ENCODE measurements around the gene ACAT2.
A peak's percentile ranks its signal among the peaks of the same experiment; 100 is the strongest.
"Not testable (repeated sequence)": the region's sequence is repeated elsewhere in the genome, so short reads cannot be mapped to it uniquely, and the experiment has no call there.

ACAT2 gene

DNA sequence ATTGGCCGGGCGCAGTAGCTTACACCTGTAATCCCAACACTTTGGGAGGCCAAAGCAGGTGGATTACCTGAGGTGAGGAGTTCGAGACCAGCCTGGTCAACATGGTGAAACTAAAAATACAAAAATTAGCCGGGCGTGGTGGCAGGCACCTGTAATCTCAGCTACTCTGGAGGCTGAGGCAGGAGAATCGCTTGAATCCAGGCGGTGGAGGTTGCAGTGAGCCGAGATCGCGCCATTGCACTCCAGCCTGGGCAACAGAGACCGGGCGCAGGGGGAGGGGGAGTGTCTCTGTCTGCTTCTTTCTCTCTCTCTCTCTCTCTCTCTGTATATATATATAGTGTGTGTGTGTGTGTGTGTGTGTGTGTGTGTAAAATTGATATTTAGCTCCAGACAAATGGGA lies 29.3 kb upstream of the ACAT2 start:
- not testable (repeated sequence) for DNase-seq

DNA sequence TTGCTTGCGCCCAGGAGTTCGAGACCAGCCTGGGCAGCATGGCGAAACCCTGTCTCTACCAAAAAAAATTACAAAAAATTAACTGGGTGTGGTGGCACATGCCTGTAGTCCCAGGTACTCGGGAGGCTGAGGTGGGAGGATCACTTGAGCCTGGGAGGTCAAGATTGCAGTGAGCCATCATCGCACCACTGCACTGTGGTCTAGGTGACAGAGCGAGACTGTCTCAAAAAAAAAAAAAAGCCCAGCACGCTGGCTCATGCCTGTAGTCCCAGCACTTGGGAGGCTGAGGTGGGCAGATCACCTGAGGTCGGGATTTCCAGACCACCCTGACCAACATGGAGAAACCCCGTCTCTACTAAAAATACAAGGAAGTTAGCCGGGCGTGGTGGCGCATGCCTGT lies 28.4 kb upstream of the ACAT2 start:
- not testable (repeated sequence) for DNase-seq

DNA sequence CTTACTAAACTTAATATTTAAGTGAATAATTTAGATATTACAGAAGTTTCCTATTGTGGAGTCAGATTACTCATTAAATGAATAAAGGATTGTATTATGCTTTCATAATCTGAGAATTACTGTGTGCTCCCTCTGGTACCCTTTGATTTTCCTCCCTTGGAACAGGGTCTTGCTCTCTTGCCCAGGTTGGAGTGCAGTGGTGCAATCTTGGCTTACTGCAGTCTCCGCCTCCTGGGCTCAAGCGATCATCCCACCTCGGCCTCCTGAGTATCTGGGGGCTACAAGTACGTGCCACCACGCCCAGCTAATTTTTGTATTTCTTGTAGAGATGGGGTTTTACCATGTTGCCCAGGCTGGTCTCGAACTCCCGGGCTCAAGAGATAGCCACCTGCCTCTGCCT lies 24.9 kb upstream of the ACAT2 start:
- no peak for DNase-seq

DNA sequence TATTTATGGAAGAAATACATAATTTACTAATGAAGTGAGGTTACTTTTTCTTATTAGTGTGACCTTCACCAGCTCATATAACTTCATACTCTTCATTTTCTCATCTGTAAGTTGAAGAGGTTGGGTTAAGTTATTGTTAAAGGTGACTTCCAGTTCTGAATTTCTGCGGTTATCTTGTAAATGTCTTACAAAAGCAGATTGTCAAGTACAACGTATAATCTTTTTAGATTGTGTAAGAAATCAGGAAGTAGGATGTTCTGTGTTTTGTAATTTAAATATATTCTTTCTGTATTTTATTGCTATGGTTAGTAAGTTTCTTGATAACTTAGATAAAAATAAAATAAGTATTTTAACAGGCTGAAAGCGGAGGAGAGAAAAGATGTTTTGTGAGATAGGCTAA lies 22.5 kb upstream of the ACAT2 start:
- DNase-seq = no peak

DNA sequence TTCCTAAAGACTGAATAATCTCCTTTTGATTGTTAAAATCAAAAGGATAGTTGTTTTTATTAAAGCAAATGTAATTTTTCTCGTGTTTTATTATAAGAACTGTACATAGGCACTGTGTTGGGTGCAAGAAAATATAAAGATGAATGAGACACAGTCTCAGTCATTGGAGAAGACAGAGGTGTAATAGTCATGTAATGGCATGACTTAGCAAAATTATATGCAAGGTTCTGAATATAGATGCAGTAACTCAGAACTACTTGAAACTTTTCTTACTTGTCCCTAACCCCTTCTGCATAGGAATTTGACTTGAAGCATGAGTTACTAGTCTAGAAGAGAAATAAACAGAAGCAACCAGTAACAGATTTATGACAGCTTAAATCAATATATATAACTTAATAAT lies 19.7 kb upstream of the ACAT2 start:
- DNase-seq = no peak

DNA sequence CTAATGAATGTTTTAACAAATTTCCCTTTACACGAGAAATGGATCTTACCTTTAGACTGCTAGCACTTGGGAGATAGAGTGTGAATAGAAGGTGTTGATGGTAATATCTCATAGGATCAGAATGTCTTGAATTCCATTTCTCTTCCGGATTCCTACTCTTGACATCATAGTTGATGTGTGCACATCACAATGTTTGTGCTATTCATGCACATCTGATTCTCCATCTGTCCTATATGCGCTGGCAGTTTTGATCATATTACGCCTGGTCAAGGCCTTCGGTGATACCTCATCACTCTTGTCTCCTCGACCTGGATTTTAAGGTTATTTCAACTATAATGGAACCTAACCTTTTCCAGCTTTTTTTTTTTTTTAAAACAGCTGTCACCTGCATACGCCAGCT lies 16.8 kb upstream of the ACAT2 start:
- DNase-seq = no peak

DNA sequence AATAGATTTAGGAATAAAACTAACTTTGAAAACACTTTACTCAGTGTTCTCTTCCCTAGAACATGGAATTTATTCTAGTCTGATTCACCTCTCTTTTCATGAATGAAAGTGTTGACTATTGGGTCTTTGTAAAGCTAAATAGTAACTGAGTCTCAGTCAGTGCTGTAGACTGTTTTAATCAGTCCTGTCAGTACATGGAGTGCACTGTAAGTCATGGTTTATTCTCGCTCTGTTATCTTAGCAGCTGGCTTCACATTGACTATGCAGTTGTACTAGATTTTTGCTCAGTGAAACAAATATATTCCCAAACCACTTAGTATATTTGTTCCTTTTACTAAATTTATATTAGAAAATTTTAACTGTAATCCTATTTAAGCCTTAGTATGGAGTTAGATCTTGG lies 15.1 kb upstream of the ACAT2 start:
- DNase-seq = no peak

DNA sequence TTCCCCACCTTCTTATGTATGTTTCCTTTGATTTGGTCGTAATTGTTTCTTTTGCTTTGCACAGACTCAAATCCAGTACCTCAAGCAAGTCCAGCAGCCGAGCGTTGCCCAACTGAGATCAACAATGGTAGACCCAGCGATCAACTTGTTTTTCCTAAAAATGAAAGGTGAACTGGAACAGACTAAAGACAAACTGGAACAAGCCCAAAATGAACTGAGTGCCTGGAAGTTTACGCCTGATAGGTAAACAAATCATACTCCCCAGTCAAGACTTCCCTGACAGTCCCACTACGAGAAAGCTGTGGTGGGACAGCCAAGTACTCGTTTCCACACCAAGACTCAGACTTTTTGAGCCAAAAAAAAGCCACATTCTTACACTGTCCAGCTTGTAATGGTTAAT lies 13.7 kb upstream of the ACAT2 start:
- not testable (repeated sequence) for DNase-seq

DNA sequence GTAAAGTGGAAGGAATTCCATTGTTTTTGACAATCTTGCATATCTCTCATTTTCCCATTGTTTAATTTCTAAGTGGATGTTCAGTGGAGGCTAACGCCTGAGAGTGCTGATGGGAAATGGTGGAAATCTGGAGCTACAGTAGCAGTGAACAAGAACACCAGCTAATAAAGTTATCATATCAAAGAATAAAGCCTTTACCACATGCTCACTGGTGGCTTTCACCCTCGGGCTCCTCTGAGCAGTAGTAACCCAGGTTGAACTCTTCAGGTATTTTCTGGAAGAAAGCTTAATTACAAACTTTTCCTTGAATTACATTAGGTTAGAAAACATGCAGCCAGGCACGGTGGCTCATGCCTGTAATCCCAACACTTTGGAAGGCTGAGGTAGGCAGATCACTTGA lies 10.4 kb upstream of the ACAT2 start:
- no peak for DNase-seq

DNA sequence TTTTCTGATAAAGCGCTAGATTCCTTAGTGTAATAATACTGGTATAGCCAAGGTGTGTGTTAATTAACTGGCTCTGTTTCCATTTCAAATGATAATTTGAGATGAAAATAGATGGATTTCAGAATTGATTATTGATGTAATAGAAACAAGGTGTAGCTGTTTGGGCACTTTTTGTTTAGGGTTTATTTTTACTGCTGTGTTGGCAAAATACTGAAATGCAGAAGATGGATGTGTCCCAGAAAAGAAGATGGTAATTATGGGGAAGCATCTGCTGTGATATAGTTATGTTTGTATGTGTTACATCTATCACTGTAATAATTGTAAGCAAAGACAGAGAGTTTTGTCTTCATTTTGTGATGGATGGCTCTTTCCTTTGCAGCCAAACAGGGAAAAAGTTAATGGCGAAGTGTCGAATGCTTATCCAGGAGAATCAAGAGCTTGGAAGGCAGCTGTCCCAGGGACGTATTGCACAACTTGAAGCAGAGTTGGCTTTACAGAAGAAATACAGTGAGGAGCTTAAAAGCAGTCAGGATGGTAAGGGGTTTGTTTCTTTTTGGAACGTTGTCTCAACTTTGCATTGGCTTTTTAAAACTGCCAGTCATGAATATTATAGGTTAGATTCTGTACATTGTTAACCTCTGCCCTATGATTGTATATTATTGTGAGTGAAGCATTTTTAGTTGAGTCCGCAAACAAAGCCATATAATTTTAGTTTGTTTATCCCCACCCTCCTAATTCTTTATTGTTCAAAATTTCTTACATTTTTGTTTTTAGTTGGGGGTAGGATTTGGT lies 8.6 kb upstream of the ACAT2 start:
- DNase-seq = no peak

DNA sequence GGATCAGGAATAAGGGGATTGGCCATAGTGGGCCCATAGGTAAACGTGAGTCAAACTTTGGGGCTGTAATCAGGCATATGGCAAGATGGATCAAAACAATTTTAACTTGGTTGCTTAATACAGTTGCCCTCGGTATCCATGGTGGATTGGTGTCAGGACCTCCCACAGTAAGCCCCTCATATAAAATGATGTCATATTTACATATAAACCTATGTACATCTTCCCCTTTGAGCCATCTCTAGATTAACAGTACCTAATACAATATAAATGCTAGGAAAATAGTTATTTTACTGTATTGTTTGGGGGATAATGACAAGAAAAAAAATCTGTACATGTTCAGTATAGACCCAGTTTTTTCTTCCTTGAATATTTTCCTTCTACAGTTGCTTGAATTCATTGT lies 7.4 kb upstream of the ACAT2 start:
- no peak for DNase-seq

DNA sequence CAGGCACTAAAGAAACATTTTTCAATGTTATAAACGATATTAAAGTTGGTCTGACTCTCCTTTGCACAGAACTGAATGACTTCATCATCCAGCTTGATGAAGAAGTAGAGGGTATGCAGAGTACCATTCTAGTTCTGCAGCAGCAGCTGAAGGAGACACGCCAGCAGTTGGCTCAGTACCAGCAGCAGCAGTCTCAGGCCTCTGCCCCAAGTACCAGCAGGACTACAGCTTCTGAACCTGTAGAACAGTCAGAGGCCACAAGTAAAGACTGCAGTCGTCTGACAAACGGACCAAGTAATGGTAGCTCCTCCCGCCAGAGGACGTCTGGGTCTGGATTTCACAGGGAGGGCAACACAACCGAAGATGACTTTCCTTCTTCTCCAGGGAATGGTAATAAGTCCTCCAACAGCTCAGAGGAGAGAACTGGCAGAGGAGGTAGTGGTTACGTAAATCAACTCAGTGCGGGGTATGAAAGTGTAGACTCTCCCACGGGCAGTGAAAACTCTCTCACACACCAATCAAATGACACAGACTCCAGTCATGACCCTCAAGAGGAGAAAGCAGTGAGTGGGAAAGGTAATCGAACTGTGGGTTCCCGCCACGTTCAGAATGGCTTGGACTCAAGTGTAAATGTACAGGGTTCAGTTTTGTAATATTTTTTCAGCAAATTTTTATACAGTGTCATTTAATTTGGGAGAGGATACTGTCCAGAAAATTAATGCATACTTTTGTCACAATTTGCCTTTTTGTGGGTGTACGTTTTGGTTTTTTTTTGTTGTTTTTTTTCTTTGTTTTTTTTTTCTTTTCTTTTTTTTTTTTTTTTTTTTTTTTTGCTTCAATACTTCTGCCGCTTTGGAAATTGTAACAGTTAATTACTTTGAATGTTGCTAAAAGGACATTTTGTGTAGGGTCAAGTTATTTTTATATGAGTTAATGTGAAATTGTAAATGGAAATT lies 6.6 kb upstream of the ACAT2 start:
- no peak for DNase-seq

DNA sequence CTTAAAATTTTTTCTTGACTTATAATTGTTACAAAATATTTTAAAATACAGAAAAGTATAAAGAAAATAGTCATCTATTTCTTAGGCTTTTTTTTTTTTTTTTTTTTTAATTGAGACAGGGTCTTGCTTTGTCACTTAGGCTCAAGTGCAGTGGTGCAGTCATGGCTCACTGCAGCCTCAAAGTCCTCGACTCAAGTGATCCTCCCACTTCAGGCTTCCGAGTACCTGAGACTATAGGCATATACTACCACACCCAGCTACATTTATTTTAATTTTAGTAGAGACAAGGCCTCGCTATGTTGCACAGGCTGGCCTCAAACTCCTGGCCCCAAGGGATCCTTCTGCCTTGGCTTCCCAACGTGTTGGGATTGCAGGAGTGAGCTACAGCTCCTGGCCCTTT lies 5.3 kb upstream of the ACAT2 start:
- no peak for DNase-seq

DNA sequence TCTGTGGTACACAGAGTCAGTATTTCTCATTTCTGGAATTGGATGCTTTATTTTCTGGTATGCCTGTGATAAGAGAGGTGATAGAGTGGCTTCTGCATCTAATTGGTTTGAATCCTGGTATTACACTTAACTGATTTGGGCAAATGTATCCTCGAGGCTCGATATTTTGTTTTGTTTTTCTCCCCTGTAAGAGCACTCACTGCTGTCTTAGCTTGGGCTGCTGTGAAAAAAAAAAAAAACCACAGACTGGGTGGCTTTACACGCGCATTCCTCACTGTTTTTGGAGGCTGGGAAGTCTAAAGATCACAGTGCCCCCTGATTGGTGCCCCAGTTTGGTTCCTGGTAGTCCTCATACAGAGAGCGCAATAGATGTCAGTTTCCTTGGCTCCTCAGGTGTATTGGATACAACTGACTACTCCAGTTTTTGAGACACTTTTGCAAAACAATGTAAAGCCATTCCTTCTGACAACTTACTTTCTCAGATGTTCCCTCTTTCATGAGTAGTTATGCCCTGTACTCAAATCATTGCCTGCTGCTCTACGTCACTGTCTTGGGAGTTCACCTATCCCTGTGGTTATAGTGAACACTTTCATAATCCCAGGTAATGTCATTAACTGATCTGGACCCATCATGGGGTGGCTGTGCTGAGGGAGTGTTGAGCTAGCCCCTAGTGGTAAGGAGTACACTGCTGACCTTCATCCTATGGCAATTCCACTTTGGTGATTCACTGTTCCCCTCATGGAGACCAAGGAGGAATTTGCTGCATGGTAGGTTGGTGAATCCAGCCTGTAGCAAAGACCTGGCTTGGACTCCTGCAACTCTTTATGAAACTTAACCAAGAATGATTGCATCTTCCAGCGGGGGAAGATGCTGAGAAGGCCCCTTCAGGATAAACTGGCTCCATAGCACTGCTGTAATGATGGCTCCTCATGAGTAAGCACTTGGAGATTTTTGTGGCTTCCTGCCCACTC lies 3.5 kb upstream of the ACAT2 start:
- peak; percentile 94 for DNase-seq

DNA sequence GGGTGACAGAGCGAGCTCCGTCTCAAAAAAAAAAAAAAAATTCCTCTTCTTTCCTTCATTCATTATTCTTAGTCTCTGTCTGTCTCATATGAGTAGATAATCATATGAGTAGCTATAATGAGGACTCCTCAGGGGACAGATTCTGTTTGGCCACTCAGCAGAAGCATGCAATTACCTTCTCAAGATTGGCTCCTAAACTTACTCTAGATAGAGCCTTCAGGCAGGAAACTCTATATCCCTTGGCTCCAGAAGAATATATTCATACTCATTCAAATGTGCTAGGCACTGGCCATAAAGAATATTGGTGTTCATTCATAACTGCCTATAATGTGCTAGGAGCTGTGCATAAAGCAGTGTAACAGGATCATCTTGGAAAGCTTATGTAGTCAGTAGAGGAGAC lies 2.2 kb upstream of the ACAT2 start:
- DNase-seq = no peak

DNA sequence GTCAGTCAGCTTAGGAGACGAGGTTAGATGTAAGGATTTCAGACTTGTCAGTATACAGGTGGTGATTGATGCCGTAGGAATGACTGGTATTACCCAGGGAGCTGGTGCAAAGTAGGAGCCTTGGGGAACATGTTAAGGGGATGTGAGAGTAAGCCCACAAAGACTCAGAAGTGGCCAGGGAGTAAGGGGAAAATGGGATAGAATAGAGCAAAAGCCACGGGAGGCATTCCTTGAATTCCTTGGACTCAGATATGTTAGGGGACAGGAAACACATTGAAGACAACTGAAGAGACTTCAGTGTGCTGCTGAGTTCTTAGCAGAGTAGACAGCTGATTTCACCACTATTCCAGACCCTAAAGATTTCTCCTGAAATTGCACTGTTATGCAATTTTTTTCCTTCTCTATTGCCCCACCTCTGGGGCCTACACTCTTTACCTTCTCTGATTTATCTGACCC lies 1.2 kb upstream of the ACAT2 start:
- DNase-seq = peak; percentile 94

DNA sequence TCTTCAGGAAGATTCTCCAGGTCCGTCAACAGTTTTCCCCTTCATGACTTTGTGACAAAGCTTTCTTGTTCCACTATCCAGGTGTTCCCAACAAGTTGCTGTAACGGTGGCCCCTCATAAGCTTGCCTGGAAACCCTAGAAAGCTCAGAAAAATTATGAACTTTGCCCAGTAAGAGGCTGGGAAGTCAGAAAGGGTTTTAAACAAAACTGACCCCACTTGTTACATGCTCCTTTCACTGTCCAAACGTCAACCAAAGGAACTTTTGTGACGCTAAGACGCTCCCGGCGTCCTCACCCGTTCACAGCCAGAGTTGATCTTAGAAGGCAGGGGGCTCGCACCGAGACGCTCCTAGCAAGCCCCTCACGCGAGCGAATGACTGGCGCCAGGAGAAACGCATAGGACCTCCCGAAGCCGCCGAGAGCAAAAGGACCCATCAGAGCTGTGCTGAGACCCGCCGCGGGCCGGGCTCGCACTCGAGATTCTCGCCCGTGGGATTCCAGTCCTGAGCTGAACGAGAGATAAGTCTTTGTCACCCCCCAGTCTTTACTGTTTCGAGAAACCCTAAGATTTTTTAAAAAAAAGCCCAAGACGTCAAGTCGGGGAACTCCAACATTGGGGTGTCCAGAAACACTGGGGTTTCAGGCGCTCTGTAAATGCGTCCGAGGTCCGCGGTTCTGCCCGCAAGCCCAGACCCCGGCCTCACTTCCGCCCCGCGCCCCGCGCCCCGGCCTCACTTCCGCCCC lies 544 bp upstream of the ACAT2 start:
- DNase-seq = peak; percentile 17

DNA sequence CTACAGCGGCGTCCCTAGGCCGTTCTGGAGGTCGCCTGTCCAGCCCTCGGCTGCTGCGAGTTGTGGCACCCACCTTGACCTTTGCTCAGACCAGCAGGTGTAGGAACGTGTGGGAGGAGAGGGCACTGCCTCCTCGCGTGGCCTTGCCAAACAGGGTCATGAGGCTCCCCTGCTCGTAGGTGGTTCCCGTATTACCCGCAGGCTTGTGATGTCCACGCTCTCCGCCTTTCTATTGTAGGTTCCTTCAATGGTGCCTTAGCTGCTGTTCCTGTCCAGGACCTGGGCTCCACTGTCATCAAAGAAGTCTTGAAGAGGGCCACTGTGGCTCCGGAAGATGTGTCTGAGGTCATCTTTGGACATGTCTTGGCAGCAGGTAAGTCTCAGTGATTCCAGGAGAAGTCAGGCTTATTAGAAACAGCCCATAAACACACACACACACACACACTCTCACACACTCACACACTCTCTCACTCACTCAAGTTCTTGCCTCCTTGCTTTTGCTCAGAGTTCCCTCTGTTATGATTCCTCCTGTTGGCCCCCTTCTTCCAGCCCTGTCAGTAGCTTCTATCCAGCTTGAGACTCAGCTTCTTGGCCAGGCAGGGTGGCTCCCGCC lies 942 bp downstream of the ACAT2 start:
- DNase-seq = no peak

DNA sequence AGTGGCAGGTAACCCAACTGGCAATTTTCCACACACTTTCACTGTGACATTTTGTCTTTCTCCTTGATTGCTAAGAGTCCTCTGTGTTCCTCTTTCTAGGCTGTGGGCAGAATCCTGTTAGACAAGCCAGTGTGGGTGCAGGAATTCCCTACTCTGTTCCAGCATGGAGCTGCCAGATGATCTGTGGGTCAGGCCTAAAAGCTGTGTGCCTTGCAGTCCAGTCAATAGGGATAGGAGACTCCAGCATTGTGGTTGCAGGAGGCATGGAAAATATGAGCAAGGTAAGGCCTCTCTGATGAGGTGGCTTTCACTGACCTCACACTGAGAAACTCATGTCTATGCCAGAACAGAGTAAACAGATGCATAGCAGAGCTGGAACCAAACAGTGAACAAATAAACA lies 5.1 kb downstream of the ACAT2 start:
- DNase-seq = no peak

DNA sequence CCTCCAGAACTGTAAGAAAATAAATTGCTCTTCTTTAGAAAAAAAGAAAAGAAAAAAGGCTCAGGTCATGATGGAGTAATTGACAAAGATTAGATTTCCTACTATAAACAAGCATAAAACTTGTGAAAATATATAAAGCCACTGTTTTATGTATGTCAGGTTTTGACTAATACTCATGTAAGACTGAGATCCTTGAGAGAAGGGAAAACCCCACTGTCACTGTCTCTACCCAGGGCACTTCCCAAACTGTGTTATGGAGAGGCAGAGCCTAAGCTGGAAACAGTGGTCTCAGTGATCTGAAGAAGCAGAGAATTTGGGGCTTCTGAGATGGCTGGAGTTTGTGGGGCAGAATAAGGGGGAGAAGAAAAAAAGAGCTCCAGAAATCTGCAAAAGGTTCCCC lies 7.6 kb downstream of the ACAT2 start:
- DNase-seq = no peak

DNA sequence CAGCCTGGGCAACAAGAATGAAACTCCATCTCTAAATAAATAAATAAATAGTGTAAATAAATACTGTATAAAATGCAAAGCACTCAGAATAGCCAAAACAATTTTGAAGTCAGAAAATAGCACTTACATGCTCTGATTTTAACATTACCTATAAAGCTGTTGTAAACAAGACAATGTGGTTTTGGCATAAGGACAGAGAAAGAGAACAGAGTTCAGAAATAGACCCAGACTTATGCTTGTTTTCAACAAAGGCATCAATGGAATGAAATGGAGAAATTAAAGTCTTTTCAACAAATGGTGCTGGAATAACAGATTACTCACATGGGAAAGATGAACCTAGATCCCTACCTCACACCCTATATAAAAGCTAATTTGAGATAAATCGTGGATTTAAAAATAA lies 10.4 kb downstream of the ACAT2 start:
- no peak for DNase-seq
